Thyroid gland (tissue), 4 donors: ENCODE results near the gene MAPK13. TPM values are rescaled to one million over a fixed set of nuclear protein-coding genes. Genes with fewer than 3 reads are reported as not detected.
A peak's percentile ranks its signal among the peaks of the same experiment; 100 is the strongest.
"Not testable (repeated sequence)": the region's sequence is repeated elsewhere in the genome, so short reads cannot be mapped to it uniquely, and the experiment has no call there.

Experiments
- DNase-seq, 2 donors: peaks; one replicate each; pipeline ENCODE4 v3.0.0-alpha.2; 2019
- H3K27ac ChIP-seq, 3 donors: fragments of 200-600 bp; sonication (generic); 1 replicate in 2 of 3; 2 replicates in 1 of 3; pipeline ENCODE4 v1.5.1; 2016 to 2019; ENCODE audit warnings: mild to moderate bottlenecking in 1 of 3, moderate library complexity in 1 of 3
- H3K27me3 ChIP-seq: fragments of 200-600 bp; sonication (generic); one replicate; pipeline ENCODE4 v1.5.1; 2019
- H3K36me3 ChIP-seq, 2 donors: fragments of 200-600 bp; sonication (generic); one replicate each; pipeline ENCODE4 v1.5.1; 2016 to 2019
- H3K4me1 ChIP-seq, 2 donors: fragments of 200-600 bp; sonication (generic); one replicate each; pipeline ENCODE4 v1.5.1; 2017 to 2019
- H3K4me3 ChIP-seq, 3 donors: fragments of 200-600 bp; sonication (generic); replicated peaks in 1 of 3; 1 replicate in 2 of 3; 2 replicates in 1 of 3; pipeline ENCODE4 v1.5.1; 2016; ENCODE audit warnings: mild to moderate bottlenecking in 1 of 3
- H3K9me3 ChIP-seq: fragments of 200-600 bp; sonication (generic); one replicate; pipeline ENCODE4 v1.5.1; 2017
- CTCF ChIP-seq, 6 experiments: fragments of 200-600 bp in 3 of 6; fragments of 450-650 bp in 3 of 6; sonication (generic) in 3 of 6; IDR thresholded peaks; one replicate each; pipeline ENCODE4 v1.5.1; 2016 to 2019; ENCODE audit warnings: antibody characterized with exemption in 6 of 6, mild to moderate bottlenecking in 2 of 6, inconsistent platforms in 1 of 6, moderate library complexity in 1 of 6
- POLR2A ChIP-seq, 2 donors: fragments of 450-650 bp; IDR thresholded peaks; one replicate each; pipeline ENCODE4 v1.6.1; 2017; ENCODE audit warnings: antibody characterized with exemption in 2 of 2, mild to moderate bottlenecking in 2 of 2, moderate library complexity in 1 of 2
- WGBS, 2 donors: methylation state at CpG; one replicate each; pipeline ENCODE4 v1.1.5; 2017; 5-methylcytosine and 5-hydroxymethylcytosine counted together
- intact Hi-C: fragments of 100-400 bp; cut with DNase I; formaldehyde crosslinking; loops from one replicate; pipeline ENCODE4 v1.15.1; 2023
- total RNA-seq, 4 donors: library from RNA; depleted of rRNA; stranded (reverse); fragments of >200 nt; gene quantifications; one replicate each; pipeline ENCODE4 v1.2.3, GENCODE V29; 2016

MAPK13 gene
- total RNA-seq, result 10 to 100 TPM; 33.2 to 50.9 (median 41.0) TPM

GRCh38 chr6:36129941-36130666 lies at the start of gene MAPK13:
Gene MAPK13 (plus strand): TSS chr6:36130513. CDS start chr6:36130583, 70 bp downstream.
- Histone ChIP-seq H3K4me1 (peaks cover 15 to 23% of the 10 kb centered on the region in 2 donors), H3K4me3 (peak within 1 kb of the TSS; percentile 2 to 38 (median 18)), H3K36me3 (no peaks in the 10 kb centered on the region), H3K27ac (peak within 1 kb of the TSS; percentile 69 to 76 (median 72)), H3K27me3 (no peaks in the 10 kb centered on the region), H3K9me3 (no peaks in the 10 kb centered on the region)
- DNase-seq, result peak; percentile 58 to 61
- peak in 1 of 2 donors; percentile 36 for TF ChIP-seq POLR2A (IDR thresholded peaks at IDR 0.05)
- TF ChIP-seq CTCF (IDR thresholded peaks at IDR 0.05), result no peak
- intact Hi-C loops, result loop anchor here (5.0 kb wide), 1 partner anchor 67 kb away; the partner anchor contains the start of gene BRPF3
- 9 to 25% methylated on average over 3 to 12 of the region's 59 CpGs for WGBS, 2 donors

GRCh38 chr6:36082318-36082717 lies 48.0 kb upstream of the MAPK13 start:
- no peak for TF ChIP-seq CTCF (IDR thresholded peaks at IDR 0.05)
- no peak for TF ChIP-seq POLR2A (IDR thresholded peaks at IDR 0.05)
- WGBS, 2 donors, result 96 to 100% methylated on average over 1 of the region's 1 CpG
- H3K36me3 ChIP-seq, result peaks cover 39 to 41% of the 10 kb centered on the region in 2 donors
- no peaks in the 10 kb centered on the region for H3K9me3 ChIP-seq
- intact Hi-C loops, result no loop called here
- no peak overlapping the region for H3K4me3 ChIP-seq
- no peak for DNase-seq
- H3K27me3 ChIP-seq, result no peaks in the 10 kb centered on the region
- H3K27ac ChIP-seq, result no peak overlapping the region
- H3K4me1 ChIP-seq, result no peaks in the 10 kb centered on the region

DNA sequence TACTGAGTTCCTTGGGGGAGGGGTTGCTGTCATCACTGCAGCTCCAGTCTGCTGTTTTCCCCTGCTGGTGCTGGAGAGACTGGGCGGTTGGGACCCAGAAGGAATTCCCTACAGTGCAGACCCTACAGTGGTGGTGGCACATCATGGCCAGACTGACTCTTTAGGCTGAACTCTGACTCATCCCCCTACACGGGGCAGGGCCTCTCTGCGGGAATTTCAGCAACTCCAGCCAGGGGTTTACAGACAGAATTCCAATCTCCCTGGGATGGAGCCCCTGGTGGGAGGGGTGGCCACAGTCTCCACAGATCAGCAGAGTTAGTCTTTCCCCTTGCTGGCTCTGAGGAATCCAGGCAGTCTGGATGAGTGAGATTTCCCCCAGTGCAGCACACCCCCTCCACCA lies 46.9 kb upstream of the MAPK13 start:
- 60 to 96% methylated on average over 1 to 3 of the region's 3 CpGs for WGBS, 2 donors
- intact Hi-C loops, result no loop called here
- H3K4me1 ChIP-seq, result no peaks in the 10 kb centered on the region
- no peak for DNase-seq
- no peaks in the 10 kb centered on the region for H3K9me3 ChIP-seq
- H3K27ac ChIP-seq, result no peak overlapping the region
- no peak for TF ChIP-seq POLR2A (IDR thresholded peaks at IDR 0.05)
- no peak for TF ChIP-seq CTCF (IDR thresholded peaks at IDR 0.05)
- H3K27me3 ChIP-seq, result no peaks in the 10 kb centered on the region
- H3K36me3 ChIP-seq, result peaks cover 39 to 41% of the 10 kb centered on the region in 2 donors
- no peak overlapping the region for H3K4me3 ChIP-seq

- 93 to 95% methylated on average over 5 of the region's 5 CpGs for WGBS, 2 donors
- intact Hi-C loops, H3K9me3 ChIP-seq, H3K4me1 ChIP-seq, H3K27me3 ChIP-seq, H3K4me3 ChIP-seq, H3K27ac ChIP-seq, DNase-seq: not testable (repeated sequence)
- H3K36me3 ChIP-seq, result peaks cover 10 to 17% of the 10 kb centered on the region in 2 donors
These were observed 42.1 kb upstream of the MAPK13 start for GRCh38 chr6:36088204-36088603.

GRCh38 chr6:36089048-36089447 lies 41.3 kb upstream of the MAPK13 start:
- TF ChIP-seq CTCF (IDR thresholded peaks at IDR 0.05) (no peak), POLR2A (IDR thresholded peaks at IDR 0.05) (no peak)
- Histone ChIP-seq H3K27me3 (no peaks in the 10 kb centered on the region), H3K4me1 (no peaks in the 10 kb centered on the region), H3K27ac (no peak overlapping the region), H3K9me3 (no peaks in the 10 kb centered on the region), H3K4me3 (no peak overlapping the region), H3K36me3 (peaks cover 1 to 10% of the 10 kb centered on the region in 2 donors)
- 95 to 97% methylated on average over 5 of the region's 5 CpGs for WGBS, 2 donors
- no peak for DNase-seq
- intact Hi-C loops, result no loop called here
